ENCODE measurements around the gene FOSL2.

The FOSL2 gene

DNA sequence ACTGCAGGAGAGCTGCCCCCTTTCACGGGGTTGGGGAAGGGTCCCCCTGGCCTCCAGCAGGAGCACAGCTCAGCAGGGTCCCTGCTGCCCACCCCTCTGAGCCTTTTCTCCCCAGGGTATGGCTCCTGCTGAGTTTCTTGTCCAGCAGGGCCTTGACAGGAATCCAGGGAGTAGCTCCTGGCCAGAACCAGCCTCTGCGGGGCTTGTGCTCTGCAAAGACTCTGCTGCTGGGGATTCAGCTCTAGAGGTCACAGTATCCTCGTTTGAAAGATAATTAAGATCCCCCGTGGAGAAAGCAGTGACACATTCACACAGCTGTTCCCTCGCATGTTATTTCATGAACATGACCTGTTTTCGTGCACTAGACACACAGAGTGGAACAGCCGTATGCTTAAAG lies 21.2 kb downstream of the FOSL2 start:
- no peak for DNase-seq

DNA sequence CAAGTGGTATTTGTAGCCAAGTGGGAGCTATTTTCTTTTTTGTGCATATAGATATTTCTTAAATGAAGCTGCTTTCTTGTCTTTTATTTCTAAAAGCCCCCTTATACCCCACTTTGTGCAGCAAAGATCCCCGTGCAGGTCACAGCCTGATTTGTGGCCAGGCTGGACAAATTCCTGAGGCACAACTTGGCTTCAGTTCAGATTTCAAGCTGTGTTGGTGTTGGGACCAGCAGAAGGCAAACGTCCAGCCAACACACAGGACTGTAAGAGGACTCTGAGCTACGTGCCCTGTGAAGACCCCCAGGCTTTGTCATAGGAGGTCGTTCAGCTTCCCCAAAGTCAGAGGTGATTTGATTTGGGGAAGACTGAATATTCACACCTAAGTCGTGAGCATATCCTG lies 21.9 kb downstream of the FOSL2 start:
- no peak for DNase-seq

DNA sequence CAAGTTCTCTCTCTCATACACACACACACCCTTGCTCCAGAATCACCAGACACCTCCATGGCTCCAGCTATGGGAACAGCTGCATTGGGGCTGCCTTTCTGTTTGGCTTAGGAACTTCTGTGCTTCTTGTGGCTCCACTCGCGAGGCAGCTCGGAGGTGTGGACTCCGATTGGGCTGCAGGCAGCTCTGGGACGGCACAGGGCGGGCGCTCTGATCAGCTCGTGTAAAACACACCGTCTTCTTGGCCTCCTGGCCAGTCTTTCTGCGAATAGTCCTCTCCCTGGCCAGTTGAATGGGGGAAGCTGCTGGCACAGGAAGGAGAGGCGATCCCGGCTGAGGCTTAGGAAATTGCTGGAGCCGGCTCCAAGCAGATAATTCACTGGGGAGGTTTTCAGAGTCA lies 22.4 kb downstream of the FOSL2 start:
- no peak for DNase-seq

DNA sequence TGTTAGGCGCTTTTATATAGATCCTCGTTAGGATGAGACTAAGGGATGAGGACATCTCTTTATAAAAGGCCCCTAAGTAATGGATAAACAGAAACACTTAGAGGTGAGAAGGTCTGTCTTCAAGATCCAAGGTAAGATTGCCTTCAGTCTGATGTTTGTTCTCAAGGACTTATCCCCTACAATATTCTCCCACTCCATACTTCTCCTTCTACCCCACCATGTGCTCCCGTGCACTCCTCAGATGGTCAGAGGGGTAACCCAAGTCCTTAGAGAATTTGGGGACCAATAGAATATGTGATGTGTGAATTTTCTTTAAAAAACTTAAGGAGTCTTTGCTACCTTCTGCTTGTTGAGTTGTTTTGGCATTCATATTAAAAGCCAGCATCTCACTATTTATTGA lies 23.1 kb downstream of the FOSL2 start:
- DNase-seq, result no peak

DNA sequence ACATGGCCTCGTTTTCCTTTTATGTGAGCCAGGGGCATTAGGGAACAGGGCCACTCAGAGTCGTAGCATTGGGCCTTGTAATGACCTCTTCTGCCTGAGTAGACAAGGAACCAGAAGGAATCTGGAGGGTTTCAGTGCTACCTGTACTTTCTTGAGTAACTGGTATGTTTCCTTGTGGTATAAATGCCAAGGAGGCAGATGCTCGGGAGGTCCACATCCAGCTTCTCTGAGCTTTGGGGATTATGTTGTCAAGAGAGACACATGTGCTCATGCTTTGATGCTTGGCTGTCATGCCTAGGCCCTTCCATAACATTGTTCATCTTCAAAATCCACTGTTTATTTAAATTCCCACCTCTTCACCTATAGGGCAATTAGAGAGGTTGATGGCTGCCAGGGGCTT lies 26.3 kb downstream of the FOSL2 start:
- DNase-seq, result no peak

DNA sequence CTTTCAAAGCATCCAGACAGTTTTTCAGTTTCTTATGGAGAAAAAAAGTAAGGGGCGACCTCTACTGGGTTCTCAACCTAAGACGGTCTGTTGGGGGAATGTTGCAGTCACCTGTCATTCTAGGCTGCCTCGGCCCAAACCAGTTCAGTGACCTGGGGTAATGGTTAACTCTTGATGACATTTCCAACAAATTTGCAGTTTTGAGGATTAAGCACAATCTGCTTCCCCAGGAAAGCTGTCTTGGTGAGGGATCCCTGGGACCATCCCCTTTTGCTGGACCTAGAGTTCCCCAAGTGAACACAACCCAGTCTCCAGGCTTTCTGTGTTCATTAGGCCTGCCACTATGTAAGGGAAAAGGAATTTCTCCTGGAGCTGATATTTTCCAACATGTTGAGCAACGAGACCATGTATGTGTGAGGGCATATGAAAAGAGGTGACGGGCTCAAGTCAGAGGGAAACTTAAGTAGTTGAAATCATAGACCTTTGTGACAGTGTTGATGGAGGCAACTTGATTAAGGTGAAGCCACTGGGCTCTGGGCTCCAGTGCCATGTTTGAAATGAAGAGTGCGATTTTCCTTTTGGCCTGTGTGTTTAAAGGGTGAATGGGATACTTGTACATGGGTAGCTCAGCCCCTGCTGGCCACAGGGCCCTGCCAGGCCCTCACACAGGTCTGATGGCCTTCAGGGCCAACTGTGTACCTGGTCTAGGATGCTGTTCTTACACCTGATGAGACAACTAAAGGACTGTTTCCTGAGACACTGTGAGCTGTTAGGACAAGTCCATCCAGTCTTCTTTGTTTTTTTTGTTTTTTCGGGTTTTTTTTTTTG lies 27.0 kb downstream of the FOSL2 start:
- no peak for DNase-seq

DNA sequence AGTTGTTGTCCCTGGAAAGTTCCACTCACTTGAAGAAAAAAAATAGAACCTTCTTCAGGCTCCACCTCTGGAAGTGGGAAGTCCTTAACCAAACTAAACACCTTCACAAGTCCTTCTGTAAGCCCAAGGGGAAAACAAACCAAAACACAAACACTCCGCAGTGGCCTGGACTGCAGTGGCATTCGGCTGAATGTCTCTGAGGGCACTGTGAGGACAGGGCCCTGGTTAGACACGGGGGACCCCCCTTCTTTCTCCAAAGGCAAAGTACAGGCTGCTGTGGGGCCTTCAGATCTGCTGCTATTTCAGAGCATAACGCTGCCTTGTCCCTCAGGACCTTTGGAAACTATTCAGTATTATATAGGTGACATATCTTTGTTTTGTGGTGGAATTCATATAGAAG lies 28.1 kb downstream of the FOSL2 start:
- no peak for DNase-seq

DNA sequence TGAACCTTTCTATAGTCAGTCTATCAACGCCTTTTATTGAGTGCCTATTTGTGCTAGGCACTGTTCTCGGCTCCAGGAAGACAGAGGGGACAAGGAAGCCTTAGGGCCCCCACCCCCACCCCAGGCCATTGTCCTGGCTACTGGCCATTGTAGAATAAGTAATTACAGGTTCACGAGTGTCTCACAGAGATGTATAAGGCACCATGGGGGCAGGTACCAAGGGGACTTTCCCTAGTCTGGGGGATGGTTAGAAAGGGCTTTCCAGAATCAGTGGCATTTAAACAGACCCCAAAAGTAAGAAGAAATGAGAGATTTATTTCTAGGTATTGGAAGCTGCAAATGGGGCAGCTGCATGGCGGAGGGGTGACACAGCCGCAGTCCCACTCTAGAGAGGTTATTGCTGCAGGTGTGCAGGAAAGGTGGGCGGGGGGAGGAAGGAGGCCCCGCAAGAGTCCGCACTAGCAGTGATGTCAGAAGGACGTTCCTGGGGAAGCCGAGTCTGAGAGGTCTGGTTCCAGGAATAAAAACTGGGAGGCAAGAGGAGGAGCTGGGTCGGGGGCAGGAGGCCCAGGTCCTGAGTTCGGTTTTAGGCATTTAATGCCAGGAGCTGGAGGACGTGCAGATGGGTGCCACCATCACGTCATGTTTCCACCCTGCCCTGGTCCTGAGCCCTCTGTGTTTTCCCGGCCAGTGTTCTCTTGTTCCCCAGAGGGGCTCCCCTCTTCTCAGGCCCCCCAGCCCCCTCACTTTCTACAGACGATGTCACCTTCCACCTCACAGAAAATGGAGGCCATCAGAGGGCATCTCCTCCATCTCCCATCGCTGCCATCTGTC lies 30.5 kb downstream of the FOSL2 start:
- no peak for DNase-seq

DNA sequence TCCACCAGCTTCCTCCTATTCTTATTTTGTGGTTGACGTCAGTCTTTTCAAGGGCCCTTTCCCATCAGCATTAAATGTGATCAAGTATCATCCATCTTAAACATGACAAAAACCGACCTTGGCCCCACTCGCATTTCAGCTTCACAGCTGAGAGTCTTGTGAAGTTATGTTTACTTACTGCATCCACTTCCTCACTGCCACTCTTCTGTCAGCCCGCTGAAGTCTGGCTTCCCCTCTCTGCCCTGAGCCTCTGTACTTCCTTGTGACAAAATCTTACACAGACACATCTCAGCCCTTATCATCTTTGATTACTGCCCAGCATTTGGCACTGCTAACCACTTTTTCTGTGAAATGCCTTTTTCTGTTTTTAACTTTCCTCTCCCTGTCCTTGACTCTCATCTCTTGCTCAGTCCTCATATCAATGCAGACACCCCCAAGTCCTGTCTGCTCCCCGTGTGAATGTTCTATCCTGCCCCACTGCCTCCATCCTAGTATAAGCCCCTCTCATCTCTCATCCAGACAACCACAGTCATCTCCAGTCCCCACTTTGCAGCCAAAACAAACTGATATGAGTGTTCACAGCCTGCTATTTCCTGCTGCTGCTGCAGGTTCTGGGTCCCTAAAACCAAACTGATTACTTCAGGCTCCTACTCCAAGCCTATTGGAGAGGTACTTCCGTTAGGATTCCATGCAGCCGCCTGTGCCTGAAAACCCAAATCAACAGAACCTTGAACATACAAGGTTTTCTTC lies 31.4 kb downstream of the FOSL2 start:
- DNase-seq, result no peak

DNA sequence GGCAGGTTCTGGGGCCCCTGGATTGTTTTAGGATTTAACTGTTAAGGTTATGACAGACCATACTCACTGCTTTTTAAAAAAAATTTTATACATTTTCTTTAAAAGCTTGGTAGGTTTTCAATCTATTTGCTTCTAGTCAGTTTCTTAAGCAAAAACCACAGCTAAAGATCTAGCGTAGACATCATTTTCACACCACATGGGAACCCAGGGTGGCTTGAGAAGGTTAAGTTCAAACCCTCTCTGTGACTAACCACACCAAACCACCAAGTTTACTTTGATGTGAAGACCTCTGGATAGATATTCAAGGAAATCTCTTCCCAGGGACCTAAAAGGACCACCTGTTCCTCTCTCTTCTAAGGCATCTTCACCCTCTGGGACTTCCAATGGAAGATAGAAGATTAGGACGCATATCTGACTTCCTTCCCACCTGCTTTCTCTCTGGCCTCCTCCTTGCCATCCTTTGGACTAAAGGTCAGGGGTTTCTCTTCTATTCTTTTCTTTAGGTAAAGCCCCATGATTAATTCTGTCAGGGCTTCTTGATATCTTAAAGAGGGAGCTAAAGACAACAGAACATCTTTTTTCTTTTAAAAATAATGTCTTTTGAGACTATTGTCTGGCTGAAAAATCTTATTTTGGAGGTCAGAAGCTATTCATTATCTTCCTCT lies 32.3 kb downstream of the FOSL2 start:
- DNase-seq, result no peak

DNA sequence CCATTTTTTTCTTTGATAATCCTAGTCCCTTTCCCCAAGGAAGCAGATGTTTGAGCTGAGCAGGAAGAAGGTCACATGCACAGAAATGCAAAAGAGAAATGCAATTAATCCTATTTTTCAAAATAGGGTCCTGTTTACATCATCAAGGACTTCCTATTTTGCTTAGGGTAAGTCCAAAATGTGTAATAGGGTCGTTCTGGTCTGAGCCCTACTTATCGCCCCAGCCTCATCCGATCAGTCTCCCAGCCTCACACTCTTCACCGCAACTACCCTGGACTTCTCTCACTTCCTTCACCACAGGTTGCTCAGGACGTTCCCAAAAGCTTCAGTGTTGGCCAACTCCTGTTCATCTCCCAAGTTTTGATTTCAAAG lies 32.8 kb downstream of the FOSL2 start:
- DNase-seq, result no peak

DNA sequence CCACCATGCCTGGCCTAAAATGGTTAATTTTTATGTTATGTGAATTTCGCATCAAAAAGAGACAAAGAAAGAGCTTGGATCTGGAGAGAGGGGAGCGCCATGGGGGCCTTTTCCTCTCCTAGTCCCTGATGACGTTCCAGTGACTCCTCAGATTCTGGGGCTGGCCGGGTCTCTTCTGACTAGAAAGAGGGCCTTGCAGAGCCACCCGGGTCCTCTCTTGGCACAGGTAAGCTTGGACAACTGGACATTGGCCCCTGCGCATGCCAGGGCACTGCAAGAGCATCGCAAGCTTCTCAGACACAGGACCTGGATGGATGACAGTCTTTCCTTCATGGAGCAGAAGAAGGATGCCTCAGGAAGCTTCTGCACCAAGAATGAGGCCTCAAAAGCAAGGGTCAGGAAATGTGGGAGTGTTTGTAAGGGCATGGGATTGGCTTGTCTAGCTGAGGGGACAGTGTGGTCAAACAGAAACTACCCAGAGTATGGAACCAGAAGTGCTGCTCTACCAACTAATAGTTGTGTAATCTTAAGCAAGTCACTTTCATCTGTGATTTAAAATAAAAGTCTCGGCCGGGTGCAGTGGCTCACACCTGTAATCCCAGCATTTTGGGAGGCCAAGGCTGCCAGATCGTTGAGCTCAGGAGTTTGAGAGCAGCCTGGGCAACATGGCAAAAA lies 35.2 kb downstream of the FOSL2 start:
- DNase-seq, result no peak

DNA sequence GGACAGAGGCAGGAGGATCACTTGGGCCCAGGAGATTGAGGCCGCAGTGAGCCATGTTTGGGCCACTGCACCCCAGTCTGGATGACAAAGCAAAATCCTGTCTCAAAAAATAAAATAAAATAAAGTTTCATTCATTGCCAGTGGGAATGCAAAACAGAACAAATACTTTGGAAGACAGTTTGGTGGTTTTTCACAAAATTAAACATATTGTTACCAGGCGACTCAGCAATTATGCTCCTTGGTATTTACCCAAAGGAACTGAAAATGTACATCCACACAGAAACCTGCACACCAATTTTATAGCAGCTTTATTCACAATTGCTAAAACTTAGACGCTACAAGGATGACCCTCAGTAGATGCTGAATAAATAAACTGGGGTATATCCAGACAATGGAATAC lies 35.8 kb downstream of the FOSL2 start:
- DNase-seq, result no peak

DNA sequence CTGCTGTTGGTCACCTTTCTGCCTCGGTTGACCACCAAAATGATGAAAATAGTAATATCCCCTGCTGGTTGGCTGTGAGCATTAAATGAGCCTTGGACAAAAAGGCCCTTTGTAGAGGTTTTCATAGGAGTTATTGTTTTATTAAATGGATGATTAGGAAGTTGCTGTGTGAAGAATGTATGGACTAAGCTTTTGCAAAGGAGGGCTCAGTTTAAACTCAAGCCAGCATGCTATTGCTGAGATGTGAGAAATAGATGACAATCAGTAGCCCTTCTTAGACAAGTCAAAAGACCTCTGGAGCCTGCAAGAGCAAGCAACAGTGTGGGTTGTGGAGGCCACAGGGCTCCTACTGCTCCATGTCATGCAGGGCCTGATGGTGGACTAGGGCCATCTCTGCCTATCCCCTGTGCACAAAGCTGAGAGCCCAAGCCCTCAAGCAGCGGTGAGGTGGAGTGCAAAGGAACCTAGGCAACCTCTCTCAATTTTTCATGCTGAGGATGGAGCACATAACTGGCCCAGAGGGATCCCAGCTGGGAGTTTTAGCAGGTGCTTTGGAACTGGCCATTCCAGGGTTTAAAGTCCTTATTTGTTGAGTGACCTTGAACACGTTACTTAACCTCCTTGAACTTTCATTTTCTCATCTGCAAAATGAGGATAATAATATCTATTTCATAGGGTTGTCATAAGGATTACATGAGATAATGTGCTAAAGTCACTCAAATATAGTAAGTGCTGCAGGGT lies 37.1 kb downstream of the FOSL2 start:
- no peak for DNase-seq

DNA sequence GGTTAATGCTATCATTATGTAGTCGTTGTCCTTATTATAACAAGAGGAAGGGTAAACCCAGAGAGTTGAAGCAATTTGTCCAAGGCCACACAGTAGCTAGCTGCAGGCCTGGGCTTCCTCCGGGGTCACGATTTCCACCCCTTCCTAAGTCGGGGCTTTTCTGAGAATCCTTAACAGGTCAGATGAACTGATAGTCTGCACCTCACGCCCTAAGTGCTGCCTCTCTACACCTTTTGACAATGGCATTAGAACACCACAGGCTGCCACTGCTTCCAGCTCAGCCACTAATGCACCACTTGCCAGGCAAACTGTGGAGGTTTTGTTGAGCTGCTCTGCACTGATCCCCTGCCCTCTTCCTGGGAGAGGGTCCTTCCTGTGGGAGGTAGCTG lies 37.7 kb downstream of the FOSL2 start:
- DNase-seq, result no peak

DNA sequence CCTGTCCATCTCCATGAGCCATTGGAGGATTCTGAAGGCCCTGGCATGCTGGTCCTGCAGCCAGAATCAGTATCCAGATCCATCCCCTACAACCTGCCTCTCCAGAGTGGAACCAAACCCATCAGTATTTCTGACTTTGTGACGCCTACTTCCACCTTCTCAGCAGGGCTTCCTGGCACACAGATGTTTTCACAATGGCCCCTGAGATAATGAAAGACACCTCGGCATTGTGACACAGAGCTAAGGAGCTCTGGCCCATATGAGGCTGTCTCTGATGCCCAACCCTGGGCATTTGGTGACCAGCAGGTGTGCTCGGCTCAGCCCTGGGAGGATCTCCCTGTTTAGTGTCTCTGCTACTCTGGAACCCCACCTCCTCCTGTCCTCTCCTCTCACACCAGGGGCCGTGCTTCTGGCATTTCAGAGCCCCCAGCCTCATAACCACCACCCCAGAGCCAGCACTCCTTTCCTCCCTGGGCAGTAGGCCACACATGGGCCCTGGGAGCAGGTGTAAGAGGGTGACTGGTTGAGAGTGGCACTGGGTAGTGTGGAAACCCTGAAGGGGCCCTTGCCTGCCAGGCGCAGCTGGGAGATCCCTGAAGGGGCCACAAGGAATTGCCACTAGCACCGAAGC lies 38.2 kb downstream of the FOSL2 start:
- DNase-seq, result no peak

DNA sequence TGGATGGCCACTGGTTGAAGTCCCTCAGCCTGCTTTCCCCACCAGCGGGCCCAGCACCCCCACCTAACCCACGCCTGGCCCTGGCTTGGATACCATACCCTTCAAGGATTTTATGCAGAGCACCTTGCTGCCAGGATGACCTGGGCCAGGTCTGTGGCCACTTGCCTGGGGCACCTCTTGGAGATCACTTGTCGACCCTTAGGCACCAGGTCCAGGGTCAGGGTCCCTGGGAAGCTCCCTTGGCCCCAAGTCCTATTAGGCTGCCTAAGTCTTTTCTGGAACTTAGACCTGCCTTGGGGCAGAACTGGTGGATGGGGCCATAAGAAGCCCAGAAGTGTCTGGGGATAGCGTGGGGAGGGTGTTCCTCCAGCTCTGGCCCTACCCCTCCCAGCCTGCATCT lies 39.1 kb downstream of the FOSL2 start:
- no peak for DNase-seq

DNA sequence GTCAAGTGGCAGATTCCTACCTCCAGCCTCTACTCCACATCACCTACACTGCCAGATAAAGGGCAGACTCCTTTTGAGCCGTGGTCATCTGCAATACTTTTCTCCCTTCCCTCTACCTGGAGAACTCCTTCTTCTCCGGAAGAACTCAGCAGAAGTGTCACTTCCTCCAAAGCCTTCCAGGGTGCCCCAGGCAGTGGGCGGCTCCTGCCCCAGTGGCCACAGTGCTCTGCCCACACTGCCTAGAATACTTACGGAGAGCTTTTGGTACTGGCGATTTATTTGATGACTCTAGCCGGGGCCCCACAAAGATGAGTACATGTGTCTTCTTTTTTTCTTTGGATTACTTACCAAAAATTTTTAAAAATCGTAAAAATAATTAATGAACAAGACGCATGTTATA lies 39.7 kb downstream of the FOSL2 start:
- DNase-seq, result no peak

DNA sequence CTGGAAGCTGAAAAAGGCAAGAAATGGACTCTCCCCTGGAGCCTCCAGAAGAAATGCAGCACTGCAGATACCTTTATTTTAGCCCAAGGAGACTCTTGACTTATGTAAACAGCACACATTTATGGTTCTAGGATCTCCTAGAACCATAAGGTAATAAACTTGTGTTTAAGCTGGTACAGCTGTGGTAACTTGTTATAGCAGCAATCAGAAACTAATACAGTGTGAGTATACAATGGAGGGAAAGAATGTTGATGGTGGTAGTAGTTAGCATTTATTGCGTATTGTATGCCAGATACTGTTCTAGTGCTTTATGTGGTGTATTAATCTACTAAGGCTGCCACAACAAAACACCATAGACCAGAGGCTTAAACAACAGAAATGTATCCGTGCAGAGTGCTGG lies 40.6 kb downstream of the FOSL2 start:
- DNase-seq, result no peak

DNA sequence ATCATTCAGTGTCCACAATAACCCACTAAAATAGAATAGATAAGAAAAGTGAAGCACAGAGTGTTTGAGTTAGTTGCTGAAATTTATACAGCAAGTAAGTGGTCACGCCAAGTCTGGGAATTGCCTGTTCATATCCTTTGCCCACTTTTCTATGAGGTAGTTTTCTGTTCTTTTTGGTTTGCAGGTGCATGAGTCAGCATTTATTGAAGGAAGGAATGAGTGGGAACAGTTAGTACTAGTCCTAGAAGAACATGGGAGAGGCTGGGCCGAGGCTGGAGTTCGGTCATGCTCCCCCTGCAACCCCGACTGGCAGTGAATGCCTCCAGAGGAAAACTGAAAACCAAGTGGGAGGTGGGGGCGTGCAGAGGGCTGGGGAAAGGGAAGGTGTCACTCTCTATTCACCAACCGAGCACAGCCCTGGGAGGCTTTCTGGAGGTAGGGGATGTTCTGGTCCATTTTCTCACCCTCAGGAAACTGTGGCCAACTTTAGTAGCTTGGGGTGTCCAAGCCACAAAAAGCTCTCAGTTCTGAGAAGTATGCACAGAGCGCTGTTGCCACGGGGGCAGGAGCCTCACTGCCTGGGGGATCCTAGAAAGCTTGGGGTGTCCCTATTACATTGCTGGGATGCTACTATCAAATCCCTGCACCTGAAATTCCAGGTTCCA lies 41.4 kb downstream of the FOSL2 start:
- DNase-seq, result no peak

DNA sequence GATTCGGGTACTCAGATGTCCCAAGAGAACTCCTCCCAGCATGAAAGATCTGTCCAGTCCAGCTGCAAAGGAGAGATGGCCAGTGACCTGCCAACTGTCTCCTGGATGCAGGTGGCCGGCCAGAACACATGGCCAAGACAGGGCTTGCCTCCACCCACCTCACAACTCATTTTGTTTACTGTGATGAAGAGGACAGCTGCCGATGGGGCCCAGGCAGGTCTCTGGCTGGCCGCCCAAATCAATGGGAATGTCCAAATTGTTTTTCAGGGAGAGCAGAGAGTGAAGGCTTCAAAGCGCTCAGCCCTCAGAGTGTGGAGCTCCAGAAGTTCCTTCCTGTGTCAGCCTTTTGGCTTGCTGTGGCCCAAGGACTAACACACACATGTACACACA lies 41.9 kb downstream of the FOSL2 start:
- DNase-seq, result no peak

Measured in stimulated activated CD4-positive, alpha-beta T cell treated with anti-CD3 and anti-CD28 coated beads, Interleukin-4, amount 100 ng/mL, for 4 hours (primary cell).